RWPE1 (cell line): ENCODE data around the gene UGT2B7.

Source experiments
- CTCF ChIA-PET: fragments of 350-600 bp; sonication (Branson Sonifier 250); formaldehyde crosslinking; extraction: SDS; loops from one replicate; lab custom pipeline; 2021; lab: Yijun Ruan, JAX
- POLR2A ChIA-PET: fragments of 400-600 bp; formaldehyde crosslinking; extraction: SDS; loops from one replicate; lab custom pipeline; 2020; ENCODE audit warnings: antibody characterized with exemption; ENCODE audit not compliant: low non-redundant PET; lab: Yijun Ruan, JAX
- DNase-seq: peaks from one replicate; pipeline ENCODE4 v3.0.0; 2012; ENCODE audit warnings: low spot score
- H3K27ac ChIP-seq: fragments of 450-650 bp; 2 replicates; pipeline ENCODE4 v1.5.1; 2017
- CTCF ChIP-seq: fragments of 450-650 bp; conservative IDR thresholded peaks from 2 replicates; pipeline ENCODE4 v1.5.1; 2017; ENCODE audit warnings: low read depth, mild to moderate bottlenecking

The UGT2B7 gene

GRCh38 chr4:69133993-69134392 lies 37.7 kb downstream of the UGT2B7 start:
- ChIA-PET CTCF (no interaction called here), POLR2A (no interaction called here)
- no peak for DNase-seq
- H3K27ac ChIP-seq, result no peak overlapping the region
- no peak for TF ChIP-seq CTCF

GRCh38 chr4:69134471-69134870 lies 38.2 kb downstream of the UGT2B7 start:
- no peak for DNase-seq
- H3K27ac ChIP-seq, result no peak overlapping the region
- ChIA-PET CTCF (no interaction called here), POLR2A (no interaction called here)
- no peak for TF ChIP-seq CTCF

GRCh38 chr4:69141320-69141719 lies 45.0 kb downstream of the UGT2B7 start:
- TF ChIP-seq CTCF, result no peak
- ChIA-PET CTCF (no interaction called here), POLR2A (no interaction called here)

GRCh38 chr4:69147334-69147733 lies 51.1 kb downstream of the UGT2B7 start:
- H3K27ac ChIP-seq, result no peak overlapping the region
- POLR2A ChIA-PET, result no interaction called here
- CTCF ChIA-PET, result no interaction called here
- no peak for TF ChIP-seq CTCF
- no peak for DNase-seq

More at GRCh38 chr4:69141320-69141719, 45.0 kb downstream of the UGT2B7 start:
- DNase-seq, result no peak
- H3K27ac ChIP-seq, result no peak overlapping the region

GRCh38 chr4:69154021-69154420 lies 57.7 kb downstream of the UGT2B7 start:
- no peak overlapping the region for H3K27ac ChIP-seq
- DNase-seq, result no peak
- ChIA-PET CTCF (interaction anchor here (0.8 kb wide), 1 partner anchor 16 kb away, joined by 6 read pairs; no protein-coding TSS in a partner anchor), POLR2A (no interaction called here)
- TF ChIP-seq CTCF, result no peak

- POLR2A ChIA-PET, result no interaction called here
- no peak for DNase-seq
- TF ChIP-seq CTCF, result no peak
- CTCF ChIA-PET, result interaction anchor here (0.6 kb wide), 1 partner anchor 80 kb away, joined by 4 read pairs; no protein-coding TSS in a partner anchor
- no peak overlapping the region for H3K27ac ChIP-seq
Observed at GRCh38 chr4:69156913-69157312, 60.6 kb downstream of the UGT2B7 start.
